ENCODE measurements around the gene SCARB2. TPM values are rescaled to one million over a fixed set of nuclear protein-coding genes. Genes with fewer than 3 reads are reported as not detected.

Gene SCARB2
- total and polyA plus RNA-seq, 10 donors = 27.2 to 201 (median 141) TPM

GRCh38 chr4:76234679-76235044 lies 21.0 kb upstream of the SCARB2 start:
- no peak for TF ChIP-seq CTCF (IDR thresholded peaks at IDR 0.05 in 8 of 11, conservative IDR thresholded peaks at IDR 0.05 in 3 of 11)
- TF ChIP-seq POLR2A (IDR thresholded peaks at IDR 0.05) = no peak
- no peak for TF ChIP-seq POLR2AphosphoS5 (IDR thresholded peaks at IDR 0.05)
- H3K9me3 ChIP-seq = peaks cover 0 to 7% (median 3%) of the 10 kb centered on the region in 8 donors
- no peak overlapping the region for H3K27ac ChIP-seq
- DNase-seq = no peak
- WGBS, 5 donors = 93 to 99% (median 95%) methylated on average over 5 of the region's 5 CpGs
- H3K36me3 ChIP-seq = no peaks in the 10 kb centered on the region
- no peaks in the 10 kb centered on the region for H3K27me3 ChIP-seq (replicated peaks in 1 of 7)
- no peak overlapping the region for H3K4me3 ChIP-seq
- H3K4me1 ChIP-seq = no peaks in the 10 kb centered on the region
- intact Hi-C loops (cut with DNase I; ENCODE audit: low total_unique reads) = no loop called here

GRCh38 chr4:76233967-76234678 lies 20.5 kb upstream of the SCARB2 start:
- TF ChIP-seq CTCF (IDR thresholded peaks at IDR 0.05 in 8 of 11, conservative IDR thresholded peaks at IDR 0.05 in 3 of 11) (no peak), POLR2A (IDR thresholded peaks at IDR 0.05) (no peak), POLR2AphosphoS5 (IDR thresholded peaks at IDR 0.05) (no peak)
- no peaks in the 10 kb centered on the region for H3K36me3 ChIP-seq
- 81 to 93% (median 88%) methylated on average over 14 of the region's 14 CpGs for WGBS, 5 donors
- intact Hi-C loops (cut with DNase I; ENCODE audit: low total_unique reads) = no loop called here
- no peak overlapping the region for H3K27ac ChIP-seq
- no peaks in the 10 kb centered on the region for H3K4me1 ChIP-seq
- H3K4me3 ChIP-seq = no peak overlapping the region
- DNase-seq = no peak
- peaks cover 0 to 8% (median 3%) of the 10 kb centered on the region in 8 donors for H3K9me3 ChIP-seq
- H3K27me3 ChIP-seq (replicated peaks in 1 of 7) = no peaks in the 10 kb centered on the region

GRCh38 chr4:76233529-76233928 lies 19.9 kb upstream of the SCARB2 start:
- no peak for DNase-seq
- intact Hi-C loops (cut with DNase I; ENCODE audit: low total_unique reads) = no loop called here
- Histone ChIP-seq H3K36me3 (no peaks in the 10 kb centered on the region), H3K4me3 (no peak overlapping the region), H3K4me1 (no peaks in the 10 kb centered on the region), H3K27ac (no peak overlapping the region), H3K27me3 (replicated peaks in 1 of 7) (no peaks in the 10 kb centered on the region), H3K9me3 (peaks cover 0 to 12% (median 9%) of the 10 kb centered on the region in 8 donors)
- TF ChIP-seq POLR2A (IDR thresholded peaks at IDR 0.05) (no peak), POLR2AphosphoS5 (IDR thresholded peaks at IDR 0.05) (no peak), CTCF (IDR thresholded peaks at IDR 0.05 in 8 of 11, conservative IDR thresholded peaks at IDR 0.05 in 3 of 11) (no peak)
- 60 to 66% (median 65%) methylated on average over 2 of the region's 2 CpGs for WGBS, 5 donors

GRCh38 chr4:76233083-76233482 lies 19.5 kb upstream of the SCARB2 start:
- intact Hi-C loops (cut with DNase I; ENCODE audit: low total_unique reads) = no loop called here
- no peaks in the 10 kb centered on the region for H3K4me1 ChIP-seq
- TF ChIP-seq POLR2A (IDR thresholded peaks at IDR 0.05) (no peak), CTCF (IDR thresholded peaks at IDR 0.05 in 8 of 11, conservative IDR thresholded peaks at IDR 0.05 in 3 of 11) (no peak), POLR2AphosphoS5 (IDR thresholded peaks at IDR 0.05) (no peak)
- H3K27ac ChIP-seq = no peak overlapping the region
- no peak overlapping the region for H3K4me3 ChIP-seq
- H3K27me3 ChIP-seq (replicated peaks in 1 of 7) = no peaks in the 10 kb centered on the region
- WGBS, 5 donors = 76 to 90% (median 85%) methylated on average over 4 of the region's 4 CpGs
- H3K9me3 ChIP-seq = peaks cover 0 to 16% (median 13%) of the 10 kb centered on the region in 8 donors
- no peaks in the 10 kb centered on the region for H3K36me3 ChIP-seq
- DNase-seq = no peak

Measured in spleen (tissue), 11 donors.